Medulla oblongata (tissue), 1 donor: ENCODE data around the gene ELOVL5.
"Not testable (repeated sequence)": the region's sequence is repeated elsewhere in the genome, so short reads cannot be mapped to it uniquely, and the experiment has no call there.

Experiments used
- DNase-seq: peaks from one replicate; pipeline ENCODE4 v3.0.0-alpha.2; 2015; ENCODE audit errors: extremely low spot score

The ELOVL5 gene

DNA sequence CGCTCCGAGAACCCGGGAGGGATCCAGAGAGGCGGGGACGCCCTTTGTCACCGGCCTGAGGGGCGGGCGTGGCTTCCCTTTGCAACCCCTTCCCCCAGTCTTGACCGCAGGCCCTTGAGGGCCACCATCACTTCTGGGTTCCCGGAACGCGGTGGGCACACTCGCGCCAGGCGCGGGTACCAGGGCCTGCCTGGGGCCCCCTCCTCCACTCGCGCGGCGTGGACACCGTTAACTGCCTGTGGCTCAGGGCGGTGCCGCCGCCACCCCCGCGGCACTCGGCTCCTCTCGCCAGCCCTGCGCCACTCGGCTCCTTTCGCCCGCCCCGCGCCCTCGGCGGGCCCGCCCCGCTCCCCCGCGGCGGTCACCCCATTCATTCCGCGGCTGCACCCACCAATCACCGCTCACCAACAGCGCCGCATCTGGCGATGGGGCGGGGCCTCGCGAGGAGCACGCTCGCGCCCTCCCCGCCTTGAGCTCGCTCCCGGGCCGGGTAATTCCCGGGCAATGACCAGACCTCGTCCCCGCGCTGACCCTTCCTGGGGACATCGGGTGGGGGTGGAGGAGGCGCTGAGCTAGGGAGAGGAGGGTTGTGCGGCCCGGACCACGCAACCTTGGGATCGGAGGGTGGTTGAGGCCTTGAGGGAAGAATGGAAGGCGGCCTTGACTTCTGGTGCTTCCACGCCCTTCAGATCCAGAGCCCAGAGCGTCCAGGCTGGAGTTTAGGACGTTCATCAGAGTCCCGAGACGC lies 10.5 kb upstream of the ELOVL5 start:
- peak; percentile 98 for DNase-seq

DNA sequence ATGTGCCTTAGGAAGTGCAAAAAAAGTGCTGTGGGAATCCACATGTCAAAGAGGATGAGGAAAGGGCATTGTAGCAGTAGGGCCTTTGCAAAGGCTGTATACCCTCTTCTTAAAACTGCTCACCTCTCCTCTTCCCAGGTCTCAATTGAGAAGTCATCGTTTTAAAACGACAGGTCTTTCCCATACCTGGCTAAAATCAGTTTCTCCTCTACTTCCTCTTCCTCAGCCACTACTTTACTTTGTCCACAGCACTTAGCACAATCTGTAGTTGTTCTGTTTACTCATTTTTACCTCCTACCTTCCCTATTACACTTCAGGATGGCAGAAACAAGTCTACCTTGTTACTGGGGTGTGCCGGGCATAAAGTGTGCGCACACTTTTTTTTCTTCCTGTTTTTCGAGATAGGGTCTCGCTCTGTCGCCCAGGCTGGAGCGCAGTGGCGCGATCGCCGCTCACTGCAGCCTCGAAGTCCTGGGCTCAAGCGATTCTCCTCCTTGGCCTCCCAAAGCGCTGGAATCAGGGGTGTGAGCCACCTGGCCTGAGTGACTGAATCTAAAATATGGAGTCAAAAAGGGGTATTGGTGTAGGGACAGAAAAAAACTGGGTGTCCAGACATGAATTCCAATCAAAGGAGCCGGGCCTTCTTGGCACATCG lies 9.8 kb upstream of the ELOVL5 start:
- peak; percentile 76 for DNase-seq

DNA sequence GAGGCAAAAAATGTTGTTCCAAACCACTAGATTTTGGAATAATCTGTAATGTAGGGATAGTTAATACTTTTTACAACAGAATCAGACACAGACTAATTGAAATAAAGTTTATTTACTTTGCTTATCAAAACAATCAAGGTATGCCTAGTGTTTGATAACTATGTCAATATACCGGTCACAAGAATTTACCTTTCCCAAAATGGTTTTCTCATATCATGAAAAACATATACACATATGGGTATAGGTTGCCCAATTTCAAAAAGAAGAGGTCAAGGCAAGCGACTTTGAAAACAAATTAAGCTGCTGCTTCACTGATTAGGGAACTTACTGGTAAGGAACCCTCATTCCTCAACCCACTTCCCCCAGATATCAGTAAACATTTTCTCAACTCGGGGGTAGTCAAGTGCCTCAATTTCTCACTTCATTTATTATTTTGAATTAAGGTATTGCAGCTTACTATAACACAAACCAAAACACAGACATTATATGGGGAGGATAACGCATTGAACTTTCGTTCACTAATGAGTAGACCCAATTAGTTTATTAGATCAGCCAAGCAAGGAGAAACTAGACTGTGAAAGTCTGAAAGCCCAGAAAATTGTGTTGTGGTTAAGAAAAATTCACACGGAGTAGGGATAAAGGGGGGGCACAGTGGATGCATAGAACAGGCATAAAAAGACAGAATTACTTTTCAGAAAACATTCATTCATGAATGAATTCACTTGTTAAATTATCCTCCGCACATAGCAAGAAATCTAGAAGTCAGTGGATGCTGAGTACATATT lies 9.0 kb upstream of the ELOVL5 start:
- no peak for DNase-seq

DNA sequence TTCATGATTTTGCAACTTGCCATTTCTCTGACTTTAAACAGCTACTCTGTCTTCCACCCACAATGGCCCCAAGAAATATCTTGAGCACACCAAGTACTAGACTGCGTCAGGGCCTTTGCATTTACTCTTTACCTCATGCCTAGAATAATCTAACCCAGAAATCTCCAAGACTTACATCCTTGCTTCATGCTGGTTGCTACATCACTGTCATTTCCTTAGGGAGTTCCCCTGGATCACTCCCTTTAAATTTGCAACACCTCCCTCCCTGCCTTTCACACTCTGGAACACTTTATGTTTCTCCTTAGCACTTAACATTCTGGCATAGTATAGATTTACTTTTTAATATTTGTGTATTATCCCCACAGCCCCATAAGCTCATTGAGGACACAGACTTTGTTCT lies 4.9 kb upstream of the ELOVL5 start:
- no peak for DNase-seq

DNA sequence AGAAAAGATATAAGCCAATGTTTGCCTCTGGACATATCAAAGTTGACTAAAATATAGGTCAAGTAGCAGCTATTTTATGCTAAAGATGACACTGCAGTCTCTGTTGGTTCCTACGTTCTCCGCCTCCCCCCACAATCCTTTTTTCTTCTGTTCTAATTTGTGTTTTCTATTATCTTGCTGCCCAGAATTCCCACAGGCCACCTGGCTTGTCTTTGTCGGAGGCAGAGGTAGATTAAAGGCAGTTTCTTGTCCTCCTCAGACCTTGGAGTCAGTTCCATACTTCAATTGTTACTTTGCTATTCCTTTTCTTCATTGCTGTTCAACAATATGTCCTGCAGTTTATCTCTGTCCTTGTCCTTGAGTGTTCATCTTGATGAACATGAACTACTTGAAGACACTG lies 3.6 kb upstream of the ELOVL5 start:
- DNase-seq, result no peak

DNA sequence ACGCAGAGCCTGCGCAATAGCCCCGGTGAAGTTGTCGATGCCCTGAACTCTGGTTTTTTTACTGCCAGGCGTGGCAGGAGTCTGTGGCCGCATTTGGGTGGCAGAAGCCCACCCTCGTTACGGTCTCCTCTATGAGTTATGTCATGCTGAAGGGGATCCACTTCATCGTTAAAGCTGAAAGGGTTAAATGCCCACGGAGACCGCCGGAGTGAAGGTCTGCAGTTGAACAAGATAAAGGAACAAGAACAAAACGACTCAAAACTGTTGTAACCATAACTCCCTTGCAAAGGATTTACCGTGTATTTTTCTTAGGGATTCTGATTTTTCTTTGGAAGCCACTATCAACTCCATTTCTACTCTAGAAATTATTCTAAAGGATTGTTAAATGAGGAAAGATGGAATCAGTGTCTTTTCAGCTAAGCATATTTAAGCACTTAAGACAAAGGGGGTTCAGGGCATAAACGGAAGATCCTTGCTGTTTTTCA lies 501 bp upstream of the ELOVL5 start:
- DNase-seq, result no peak

DNA sequence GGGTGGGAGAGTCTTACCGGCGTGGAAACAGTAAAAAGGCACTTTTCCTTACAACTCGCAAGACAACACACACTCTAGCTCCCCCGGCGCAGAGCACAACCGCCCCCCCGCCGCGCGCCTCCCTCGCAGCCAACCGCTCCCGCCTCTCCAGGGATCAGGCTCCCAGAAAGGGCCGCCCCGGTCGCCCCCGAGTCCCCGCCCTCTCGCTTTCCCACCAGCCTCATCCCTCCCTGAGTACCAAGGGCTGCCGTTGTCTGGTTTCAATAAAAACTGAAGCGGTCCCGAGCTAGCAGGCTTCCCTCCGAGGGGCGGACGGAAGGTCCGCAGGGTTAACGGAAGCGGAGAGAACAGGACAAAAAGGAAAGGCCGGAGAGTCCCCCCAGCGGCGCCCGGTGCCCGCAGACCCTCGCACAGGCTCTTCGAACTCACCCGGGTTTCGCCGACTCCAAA lies 804 bp downstream of the ELOVL5 start:
- peak; percentile 68 for DNase-seq

DNA sequence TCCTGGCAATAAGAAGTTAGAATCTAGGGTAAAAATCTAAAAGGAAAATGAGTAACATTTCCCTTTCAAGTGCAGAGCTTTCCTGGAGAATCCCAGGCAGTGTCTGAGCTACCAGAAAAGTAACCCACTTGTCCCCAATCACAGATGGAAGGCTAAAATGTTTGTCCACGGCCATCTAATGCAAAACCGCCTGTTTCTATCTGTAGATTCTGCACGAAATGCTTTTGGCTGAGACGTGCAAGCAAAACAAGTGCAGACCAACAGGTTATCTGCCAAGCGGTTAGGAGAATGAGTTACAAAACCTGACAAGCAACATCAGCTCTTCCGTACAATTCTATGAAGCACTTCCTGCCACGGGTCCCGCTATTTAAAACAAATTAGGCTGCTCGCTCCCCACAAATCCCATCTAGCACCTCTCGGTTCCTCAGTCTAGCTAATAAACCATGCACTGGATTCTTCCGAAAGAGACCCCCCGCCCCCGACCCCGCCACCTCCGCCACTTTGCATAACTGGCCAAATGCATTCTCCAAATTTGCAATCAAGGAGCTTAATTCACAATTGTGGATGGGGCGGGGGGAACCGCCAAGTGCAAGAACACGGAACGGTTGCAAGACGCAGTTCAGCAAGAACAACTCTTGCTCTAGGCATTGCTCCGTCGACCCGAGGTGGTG lies 1.4 kb downstream of the ELOVL5 start:
- peak; percentile 61 for DNase-seq

DNA sequence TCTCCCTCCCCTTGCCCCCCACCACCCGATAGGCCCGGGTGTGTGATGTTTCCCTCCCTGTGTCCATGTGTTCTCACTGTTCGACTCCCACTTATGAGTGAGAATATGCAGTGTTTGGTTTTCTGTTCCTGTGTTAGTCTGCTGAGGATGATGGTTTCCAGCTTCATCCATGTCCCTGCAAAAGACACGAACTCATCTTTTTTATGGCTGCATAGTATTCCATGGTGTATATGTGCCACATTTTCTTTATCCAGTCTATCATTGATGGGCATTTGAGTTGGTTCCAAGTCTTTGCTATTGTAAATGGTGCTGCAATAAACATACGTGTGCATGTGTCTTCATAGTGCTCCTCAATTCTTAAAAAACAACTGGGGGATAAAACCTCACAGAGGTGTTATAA lies 2.7 kb downstream of the ELOVL5 start:
- not testable (repeated sequence) for DNase-seq

DNA sequence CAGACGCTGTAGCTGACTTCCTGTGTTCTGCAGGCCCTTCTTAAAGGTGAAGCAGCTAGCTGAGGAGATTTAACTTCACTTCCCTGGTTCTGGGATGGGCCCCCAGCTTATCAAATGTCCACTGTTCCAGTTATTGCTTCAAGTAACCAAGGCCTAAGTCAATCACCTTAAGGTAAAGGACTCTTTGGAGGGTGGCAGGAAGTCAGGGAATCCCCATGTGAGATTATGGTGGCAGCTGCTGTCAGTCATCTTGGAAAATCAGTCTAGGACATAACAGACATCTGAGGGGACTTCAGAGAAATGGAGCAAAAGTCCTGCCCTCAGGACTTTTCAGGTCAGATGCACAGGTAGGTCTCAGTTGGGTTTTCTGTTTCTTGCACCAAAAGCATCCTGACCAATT lies 3.8 kb downstream of the ELOVL5 start:
- no peak for DNase-seq

DNA sequence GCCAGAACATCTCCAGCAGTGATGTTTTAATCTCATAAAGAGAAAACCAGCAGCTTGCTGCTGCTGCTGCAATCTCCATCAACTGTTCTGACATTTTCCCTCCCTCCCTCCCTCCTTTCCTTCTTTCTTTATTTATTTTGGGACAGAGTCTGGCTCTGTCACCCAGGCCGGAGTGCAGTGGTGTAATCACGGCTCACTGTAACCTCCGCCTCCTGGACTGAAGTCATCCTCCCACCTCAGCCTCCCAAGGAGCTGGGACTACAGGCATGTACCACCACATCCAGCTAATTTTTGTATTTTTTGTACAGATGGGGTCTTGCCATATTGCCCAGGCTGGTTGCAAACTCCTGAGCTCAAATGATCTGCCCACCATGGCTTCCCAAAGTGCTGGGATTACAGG lies 5.7 kb downstream of the ELOVL5 start:
- no peak for DNase-seq

DNA sequence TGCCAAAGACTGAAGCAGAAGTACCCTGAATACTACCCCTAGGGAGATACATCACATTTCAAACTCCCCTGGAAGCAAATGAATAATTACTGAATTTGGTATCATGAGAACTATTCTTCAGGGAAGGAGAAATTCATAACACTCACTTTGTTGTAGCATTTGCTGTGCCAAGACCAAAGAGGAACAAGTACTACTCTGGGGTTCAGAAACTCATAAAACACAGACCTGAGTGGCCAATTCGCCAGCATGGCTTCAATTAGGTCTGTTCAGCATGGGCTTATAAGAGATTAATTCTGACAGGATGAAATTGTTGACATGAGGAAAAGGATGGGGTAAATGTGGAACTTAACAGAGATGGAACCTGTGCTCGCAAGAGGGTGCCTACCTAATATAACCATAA lies 6.5 kb downstream of the ELOVL5 start:
- DNase-seq, result no peak

DNA sequence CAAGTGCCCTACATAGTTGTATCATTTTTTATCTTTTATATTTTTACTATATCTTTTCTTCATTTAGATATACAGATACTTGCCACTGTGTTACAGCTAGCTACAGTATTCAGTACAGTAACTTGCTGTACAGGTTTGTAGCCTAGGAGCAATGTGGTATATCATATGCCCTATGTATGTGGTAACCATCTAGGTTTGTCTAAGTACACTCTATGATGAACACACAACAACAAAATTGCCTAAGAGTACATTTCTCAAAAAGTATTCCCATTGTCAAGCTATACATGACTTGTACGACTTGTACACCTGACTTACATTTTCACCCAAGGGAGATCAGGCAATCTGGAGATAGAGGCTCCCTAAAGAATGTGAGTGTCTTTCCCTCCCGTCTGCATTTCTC lies 8.2 kb downstream of the ELOVL5 start:
- DNase-seq, result no peak

DNA sequence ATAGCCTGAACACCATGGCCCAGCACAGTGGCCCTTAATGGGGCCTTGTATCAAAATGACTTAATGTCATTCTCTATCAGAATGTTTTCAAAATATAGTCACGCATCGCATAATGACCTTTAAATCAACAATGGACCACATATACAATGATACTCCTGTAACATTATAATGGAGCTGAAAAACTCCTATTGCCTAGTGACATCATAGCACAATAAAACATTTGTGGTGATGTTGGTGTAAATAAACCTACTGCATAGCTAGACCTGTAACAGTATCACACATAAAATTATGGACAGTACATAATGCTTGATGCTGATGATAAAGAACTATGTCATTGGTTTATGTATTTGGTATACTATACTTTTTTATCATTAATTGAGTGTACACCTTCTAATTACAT lies 9.3 kb downstream of the ELOVL5 start:
- DNase-seq, result no peak

DNA sequence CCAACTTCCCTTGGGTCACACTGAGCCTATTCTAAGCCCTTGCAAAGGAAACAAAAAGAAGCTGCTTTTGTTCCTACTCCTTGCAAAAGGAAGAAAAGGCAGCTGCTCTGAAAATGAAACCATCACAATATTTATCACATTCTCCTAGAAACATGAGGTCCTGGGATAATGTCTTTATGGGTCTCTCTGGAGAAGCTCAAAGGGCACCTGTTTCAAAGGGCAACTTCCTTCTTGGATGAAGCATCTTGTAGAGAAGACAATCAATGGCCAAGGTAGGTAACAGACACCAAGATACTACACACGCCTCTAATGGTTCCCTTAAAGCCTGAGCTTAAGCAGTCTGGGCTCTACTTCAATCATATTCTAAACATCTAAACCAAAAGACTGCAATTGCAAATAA lies 10.4 kb downstream of the ELOVL5 start:
- DNase-seq, result no peak

DNA sequence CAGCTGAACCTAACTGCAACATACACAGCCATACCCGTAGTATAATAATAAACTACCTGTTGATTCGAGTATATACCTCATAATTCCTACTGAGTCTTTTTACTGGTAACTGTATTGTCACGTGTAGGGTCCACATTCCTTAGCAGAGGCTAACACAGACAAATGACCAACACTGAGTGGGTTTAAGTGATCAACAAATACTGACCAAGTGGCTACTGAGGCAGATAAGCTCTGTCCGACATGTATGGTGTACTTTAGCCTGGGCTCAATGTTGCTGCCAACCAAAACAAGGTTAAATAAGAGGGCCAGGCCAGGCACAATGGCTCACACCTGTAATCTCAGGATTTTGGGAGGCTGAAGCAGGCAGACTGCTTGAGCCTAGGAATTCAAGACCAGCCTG lies 12.7 kb downstream of the ELOVL5 start:
- no peak for DNase-seq

DNA sequence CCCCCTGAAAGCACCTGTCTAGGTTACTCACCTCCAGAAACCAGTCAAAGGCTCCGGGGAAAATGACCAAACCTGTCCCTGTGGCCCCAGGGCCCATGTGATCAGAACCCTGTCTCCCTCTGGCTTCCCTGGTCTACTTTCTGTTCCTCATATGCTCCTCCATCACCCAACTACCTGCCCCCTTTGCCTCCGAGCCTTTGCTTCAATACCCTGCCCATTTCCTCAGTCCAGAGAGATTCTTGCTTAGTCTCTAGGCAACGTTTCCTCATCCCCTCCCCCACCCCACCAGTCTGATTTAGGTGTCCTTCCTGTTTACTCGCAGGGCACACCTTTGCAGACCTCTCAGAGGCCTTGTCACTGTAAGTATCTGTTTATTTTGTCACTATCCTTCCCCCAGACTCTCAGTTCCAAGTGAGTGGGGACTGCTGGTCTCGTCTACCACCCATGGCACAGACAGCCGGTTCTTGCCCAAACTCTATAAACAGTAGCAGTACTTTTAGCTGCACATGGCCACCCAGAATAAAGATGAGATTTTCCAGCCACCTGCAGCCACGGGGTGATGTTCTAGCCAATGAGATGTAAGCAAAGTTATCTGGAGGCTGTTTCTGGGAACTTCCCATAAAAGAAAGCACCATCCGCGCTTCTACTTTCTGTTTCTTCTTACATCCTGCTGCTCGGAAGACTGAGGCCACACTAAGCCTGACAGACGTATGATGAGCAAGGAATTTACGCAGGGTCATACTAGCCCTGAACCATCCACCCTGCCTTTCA lies 13.3 kb downstream of the ELOVL5 start:
- peak; percentile 56 for DNase-seq

DNA sequence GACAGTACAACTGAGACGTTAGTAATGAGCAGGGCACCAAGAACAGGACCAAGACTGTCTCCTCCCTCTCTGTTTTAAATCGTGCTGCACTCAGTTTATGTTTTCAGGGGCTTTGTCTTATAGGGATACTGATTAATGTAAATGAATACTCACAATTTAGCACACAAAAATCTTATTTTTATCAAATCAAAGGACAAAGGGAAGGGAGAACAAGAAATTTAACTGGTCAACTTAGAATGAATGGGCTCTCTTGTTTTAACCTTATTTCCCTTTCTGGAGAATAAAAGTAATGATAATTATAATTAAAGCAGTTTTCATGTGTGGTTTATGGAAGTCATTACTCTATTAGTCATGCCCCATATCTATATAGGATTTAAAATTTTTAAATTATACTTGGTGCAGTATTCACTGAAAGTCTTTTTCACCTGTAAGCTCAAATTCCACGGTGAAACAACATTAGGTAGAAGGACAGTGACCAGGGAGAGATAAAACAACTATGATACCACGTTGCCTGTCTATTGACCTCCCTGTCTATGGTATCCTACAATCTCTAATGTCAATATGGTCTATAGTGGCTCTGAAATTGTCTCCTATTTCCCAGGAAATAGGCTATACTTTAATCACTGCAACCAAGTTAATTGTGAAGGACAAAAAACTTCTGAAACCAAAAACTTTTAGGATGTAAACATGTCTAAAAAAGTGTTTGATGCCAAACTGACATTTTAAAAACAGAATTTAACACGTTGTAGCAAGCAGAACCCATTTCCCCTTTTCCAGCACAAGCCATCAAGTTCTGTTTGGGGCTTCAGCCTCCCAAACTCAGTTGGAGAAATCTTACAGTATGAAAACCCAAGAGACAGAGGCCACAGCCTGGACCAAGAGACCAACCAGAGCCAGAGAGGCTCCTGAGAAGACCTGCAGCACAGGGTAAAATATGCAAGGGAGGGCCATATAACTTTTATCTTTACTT lies 15.0 kb downstream of the ELOVL5 start:
- DNase-seq, result no peak

DNA sequence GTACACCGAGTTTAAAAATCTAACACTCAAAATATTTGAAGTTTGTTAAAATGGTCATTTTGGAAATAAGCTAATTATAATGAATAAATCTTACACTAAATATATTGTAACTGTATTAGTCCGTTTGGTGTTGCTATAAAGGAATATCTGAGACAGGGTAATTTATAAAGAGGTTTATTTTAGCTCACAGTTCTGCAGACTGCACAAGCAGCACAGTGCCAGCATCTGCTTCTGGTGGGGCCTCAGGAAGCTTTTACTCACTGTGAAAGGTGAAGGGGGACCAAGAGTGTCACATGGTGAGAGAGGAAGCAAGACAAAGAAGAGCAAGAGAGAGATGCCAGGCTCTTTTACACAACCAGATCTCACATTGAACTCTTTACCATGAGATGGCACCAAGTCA lies 17.1 kb downstream of the ELOVL5 start:
- no peak for DNase-seq

DNA sequence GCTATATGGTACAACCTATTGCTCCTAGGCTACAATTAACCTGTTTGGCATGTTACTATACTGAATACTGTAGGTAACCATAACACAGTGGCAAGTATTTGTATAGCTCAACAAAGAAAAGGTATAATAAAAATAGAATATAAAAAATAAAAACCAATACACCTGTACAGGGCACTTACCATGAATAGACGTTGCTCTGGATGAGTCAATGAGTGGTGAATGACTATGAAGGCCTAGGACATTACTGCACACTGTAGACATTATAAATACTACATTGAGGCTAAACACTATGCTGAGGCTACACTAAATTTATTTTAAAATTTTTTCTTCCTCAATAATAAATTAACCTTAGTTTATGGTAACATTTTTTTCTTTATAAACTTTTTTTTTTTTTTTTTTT lies 18.6 kb downstream of the ELOVL5 start:
- DNase-seq, result no peak
